ENCODE measurements around the gene EIF4E1B.

DNA sequence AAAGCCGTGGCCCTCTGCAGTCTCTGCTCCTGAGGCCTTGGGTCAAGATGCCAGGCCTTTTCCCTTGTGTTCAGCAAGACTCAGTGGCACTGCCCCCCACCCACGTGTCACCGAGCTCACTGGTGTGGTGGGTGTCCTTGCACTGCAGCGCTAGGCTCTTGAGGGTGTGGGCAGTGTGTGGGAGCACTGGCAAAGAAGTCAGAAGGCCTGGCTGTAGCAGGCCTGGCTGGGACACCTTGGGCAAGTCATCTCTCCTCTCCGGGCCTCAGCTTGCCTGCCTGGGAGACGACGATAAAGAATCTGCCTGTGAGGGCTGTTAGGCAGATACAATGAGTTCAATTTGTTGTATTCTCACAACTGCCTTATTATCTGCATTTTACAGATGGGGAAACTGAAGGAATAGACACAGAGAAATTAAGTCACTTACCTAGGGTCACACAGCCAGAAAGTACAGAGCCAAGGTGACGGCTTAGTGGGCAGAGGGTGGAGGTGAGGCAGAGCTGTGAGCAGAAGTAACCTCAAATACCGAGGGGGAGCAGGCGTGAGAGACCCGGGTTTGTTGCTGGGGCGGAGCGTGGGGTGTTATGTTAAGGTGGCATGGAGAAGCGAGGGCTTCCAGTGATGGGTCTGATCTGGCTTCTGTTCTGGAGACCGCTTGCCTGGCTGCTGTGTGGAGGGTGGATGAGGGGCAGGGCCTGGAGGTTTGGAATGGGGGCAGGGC is 18.2 kb downstream of the EIF4E1B start:
- TF ChIP-seq SP1 (IDR thresholded peaks at IDR 0.05): no peak
- no peak for TF ChIP-seq ELF4 (IDR thresholded peaks at IDR 0.05)
- no peak for TF ChIP-seq ARNT (IDR thresholded peaks at IDR 0.05)
- TF ChIP-seq SUZ12 (IDR thresholded peaks at IDR 0.05): no peak
- no peak for TF ChIP-seq FOXK2 (IDR thresholded peaks at IDR 0.05)
- TF ChIP-seq CTBP1 (IDR thresholded peaks at IDR 0.05; ENCODE audit: borderline replicate concordance): no peak

All from HEK293T (cell line).